Astrocyte of the spinal cord (primary cell): ENCODE data around the gene C8B.

Source experiments
- DNase-seq: peaks from one replicate; pipeline ENCODE4 v3.0.0; 2011; ENCODE audit warnings: low read depth, low spot score
- H3K4me3 ChIP-seq: 2 replicates; pipeline ENCODE4 v1.5.1; 2011; ENCODE audit warnings: low read depth, mild to moderate bottlenecking, low read length, moderate library complexity
- CTCF ChIP-seq: IDR thresholded peaks from 2 replicates; pipeline ENCODE4 v1.5.1; 2012; ENCODE audit warnings: low read depth, mild to moderate bottlenecking, low read length, inconsistent platforms
- in situ Hi-C: cut with HindIII; loops from 2 replicates; pipeline ENCODE4 v1.10.0; 2017; ENCODE audit warnings: low sequenced_read_pairs

C8B gene

GRCh38 chr1:56957931-56958330 is 7.9 kb downstream of the C8B start:
- no peak for TF ChIP-seq CTCF
- no peak for DNase-seq
- H3K4me3 ChIP-seq: no peak overlapping the region
- in situ Hi-C loops: no loop called here

DNA sequence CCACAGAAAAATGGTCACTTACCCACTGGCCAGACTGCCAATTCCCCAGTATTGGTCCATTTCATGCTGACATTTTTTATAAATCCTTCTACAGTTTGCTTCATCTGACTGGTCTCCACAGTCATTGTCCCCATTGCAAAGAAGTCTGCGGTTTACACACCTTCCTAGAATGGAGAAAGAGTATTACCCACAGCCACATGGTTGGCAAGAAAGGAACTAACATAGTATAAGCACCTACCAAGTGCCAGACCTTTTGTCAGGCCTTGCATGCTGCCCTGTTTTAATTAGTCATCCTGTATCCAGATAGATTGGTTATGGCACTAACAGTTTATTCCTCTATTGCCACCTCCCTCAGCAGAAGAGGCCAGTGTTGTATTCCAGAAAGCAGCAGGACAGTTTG is 11.2 kb downstream of the C8B start:
- TF ChIP-seq CTCF: no peak
- no peak overlapping the region for H3K4me3 ChIP-seq
- no peak for DNase-seq
- in situ Hi-C loops: no loop called here

DNA sequence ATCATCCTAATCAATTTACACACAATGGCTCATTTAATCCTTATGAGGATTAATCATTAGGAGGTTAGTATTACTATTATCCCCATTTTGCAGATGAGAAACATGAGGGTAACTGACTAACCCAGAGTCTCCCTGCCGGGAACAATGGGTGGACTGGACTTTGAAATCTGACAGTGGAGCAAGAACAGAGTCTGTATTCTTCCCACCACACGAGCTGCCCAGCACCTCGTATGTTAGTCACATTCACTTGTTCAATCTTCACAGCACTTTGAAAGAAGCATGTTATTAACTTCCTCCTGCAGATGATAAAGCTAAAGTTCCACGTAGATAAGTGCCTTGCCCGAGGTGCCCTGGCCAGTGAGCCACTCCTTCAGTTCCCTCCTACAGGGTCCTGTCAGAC is 12.4 kb downstream of the C8B start:
- no peak for DNase-seq
- TF ChIP-seq CTCF: no peak
- in situ Hi-C loops: no loop called here
- H3K4me3 ChIP-seq: no peak overlapping the region

DNA sequence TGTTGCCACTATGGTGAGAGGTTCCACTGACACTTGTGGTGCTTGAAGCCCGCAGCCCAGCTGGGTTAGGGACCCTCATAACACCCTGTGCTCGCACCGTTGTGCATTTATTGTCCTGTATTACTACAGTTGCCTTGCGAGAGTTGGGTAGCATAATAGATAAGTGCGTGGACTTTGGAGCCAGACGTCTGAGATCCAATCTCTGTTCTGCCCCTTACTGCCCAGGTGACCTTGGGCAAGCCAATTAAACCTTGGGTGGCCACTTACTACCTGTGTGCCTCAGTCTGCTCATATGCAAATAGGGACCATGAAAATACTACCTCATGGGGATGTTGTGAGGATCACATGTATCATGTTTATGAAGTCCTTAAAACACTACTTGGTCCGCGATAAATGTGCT is 13.3 kb downstream of the C8B start:
- TF ChIP-seq CTCF: no peak
- no peak for DNase-seq
- in situ Hi-C loops: no loop called here
- H3K4me3 ChIP-seq: no peak overlapping the region

GRCh38 chr1:56948403-56949023 is 17.3 kb downstream of the C8B start:
- in situ Hi-C loops: no loop called here
- no peak overlapping the region for H3K4me3 ChIP-seq
- no peak for TF ChIP-seq CTCF
- no peak for DNase-seq

DNA sequence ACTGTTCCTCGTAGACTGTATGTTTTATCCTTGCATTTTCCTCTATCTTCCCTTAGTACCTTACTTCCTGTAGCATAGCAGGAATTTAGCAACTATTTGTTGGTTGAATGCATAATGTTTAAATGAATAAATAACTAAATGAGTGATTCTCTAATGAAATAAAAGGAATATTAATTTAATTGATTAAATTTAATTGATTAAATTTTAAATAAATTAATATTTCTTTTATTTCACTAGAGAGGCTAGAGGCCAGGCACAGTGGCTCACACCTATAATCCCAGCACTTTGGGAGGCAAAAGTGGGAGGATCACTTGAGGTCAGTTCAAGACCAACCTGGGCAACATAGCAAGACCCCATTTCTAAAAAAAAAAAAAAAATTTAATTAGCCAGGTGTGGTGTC is 25.8 kb downstream of the C8B start:
- DNase-seq: no peak
- H3K4me3 ChIP-seq: no peak overlapping the region
- no peak for TF ChIP-seq CTCF
- in situ Hi-C loops: no loop called here

DNA sequence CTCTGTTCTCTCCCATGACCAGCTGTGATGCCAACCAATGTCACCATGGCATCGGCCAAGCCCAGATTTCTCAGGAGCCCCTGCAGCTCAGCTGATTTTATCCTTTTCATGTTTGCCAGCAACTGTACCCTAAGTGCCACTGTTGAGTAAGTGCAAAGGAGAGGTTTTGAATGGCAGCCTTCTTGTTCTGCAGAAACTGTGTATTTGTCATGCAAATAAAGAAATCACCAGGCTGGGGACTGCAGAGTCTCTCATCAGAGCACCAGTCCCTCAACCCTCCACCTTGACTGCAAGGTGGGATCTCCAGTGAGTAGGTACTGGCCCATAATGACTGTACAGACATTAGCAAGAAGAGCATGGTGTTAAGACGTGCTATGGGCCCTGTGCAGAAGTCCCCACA is 26.6 kb downstream of the C8B start:
- in situ Hi-C loops: no loop called here
- DNase-seq: no peak
- TF ChIP-seq CTCF: no peak
- H3K4me3 ChIP-seq: no peak overlapping the region
